Keratinocyte (primary cell): ENCODE measurements around the gene PTGES3. TPM values are rescaled to one million over a fixed set of nuclear protein-coding genes. Genes with fewer than 3 reads are reported as not detected.

Source experiments
- DNase-seq: peaks from one replicate; pipeline ENCODE4 v3.0.0-alpha.2; 2011; ENCODE audit warnings: low read depth, missing footprints, low spot score
- FAIRE-seq: peaks from 2 replicates; lab custom pipeline; 2011; peaks lifted over from hg19 to GRCh38; lab: Jason Lieb, UNC
- H2AFZ ChIP-seq: 2 replicates; pipeline ENCODE4 v1.6.0; 2012; ENCODE audit warnings: low read length, control low read depth, inconsistent platforms; ENCODE audit not compliant: control insufficient read depth
- H3K27ac ChIP-seq: 2 replicates; pipeline ENCODE4 v1.5.1; 2011; ENCODE audit warnings: low read length; ENCODE audit not compliant: control insufficient read depth, insufficient read depth
- H3K27me3 ChIP-seq: 3 replicates; pipeline ENCODE4 v1.6.0; 2011; ENCODE audit warnings: low read length; ENCODE audit not compliant: control insufficient read depth, insufficient read depth; ENCODE audit errors: extremely low read depth
- H3K36me3 ChIP-seq, 2 experiments: 2 replicates in 1 of 2; 3 replicates in 1 of 2; pipeline ENCODE4 v1.5.1; 2011; ENCODE audit warnings: low read length in 2 of 2, mild to moderate bottlenecking in 1 of 2; ENCODE audit not compliant: control insufficient read depth in 2 of 2, insufficient read depth in 2 of 2; ENCODE audit errors: extremely low read depth in 1 of 2
- H3K4me1 ChIP-seq: 3 replicates; pipeline ENCODE4 v1.5.1; 2011; ENCODE audit warnings: low read length; ENCODE audit not compliant: control insufficient read depth, insufficient read depth; ENCODE audit errors: extremely low read depth
- H3K4me2 ChIP-seq: 3 replicates; pipeline ENCODE4 v1.6.0; 2011; ENCODE audit warnings: low read depth, low read length; ENCODE audit not compliant: control insufficient read depth, insufficient read depth; ENCODE audit errors: extremely low read depth
- H3K4me3 ChIP-seq, 3 experiments: fragments of 200-600 bp in 1 of 3; sonication (generic) in 1 of 3; 2 replicates in 2 of 3; 3 replicates in 1 of 3; pipeline ENCODE4 v1.5.1; 2011 to 2016; ENCODE audit warnings: low read length in 3 of 3, mild to moderate bottlenecking in 3 of 3, control low read depth in 2 of 3, inconsistent platforms in 1 of 3, low read depth in 1 of 3, mixed read lengths in 1 of 3, mixed run types in 1 of 3, moderate library complexity in 1 of 3; ENCODE audit not compliant: control insufficient read depth in 2 of 3, insufficient read depth in 2 of 3; ENCODE audit errors: extremely low read depth in 1 of 3
- H3K79me2 ChIP-seq: 2 replicates; pipeline ENCODE4 v1.6.0; 2012; ENCODE audit warnings: low read length; ENCODE audit not compliant: control insufficient read depth, insufficient read depth
- H3K9ac ChIP-seq: 3 replicates; pipeline ENCODE4 v1.6.0; 2011; ENCODE audit warnings: low read length; ENCODE audit not compliant: control insufficient read depth, insufficient read depth; ENCODE audit errors: extremely low read depth
- H3K9me1 ChIP-seq: 3 replicates; pipeline ENCODE4 v1.6.0; 2011; ENCODE audit warnings: low read length; ENCODE audit not compliant: control insufficient read depth, insufficient read depth; ENCODE audit errors: extremely low read depth
- H3K9me3 ChIP-seq: 2 replicates; pipeline ENCODE4 v1.5.1; 2012; ENCODE audit warnings: low read depth, low read length; ENCODE audit not compliant: control insufficient read depth
- H4K20me1 ChIP-seq: 3 replicates; pipeline ENCODE4 v1.6.0; 2011; ENCODE audit warnings: low read length; ENCODE audit not compliant: control insufficient read depth, insufficient read depth; ENCODE audit errors: extremely low read depth
- EZH2 ChIP-seq: IDR thresholded peaks from one replicate; pipeline ENCODE4 v1.6.1; 2012; ENCODE audit warnings: inconsistent platforms, mild to moderate bottlenecking, low read length, moderate library complexity
- dilution Hi-C: fragments of 300-500 bp; cut with MboI; formaldehyde crosslinking; loops from one replicate; pipeline ENCODE4 v1.7.0; 2020; ENCODE audit warnings: low sequenced_read_pairs; ENCODE audit not compliant: extremely low pct_ligation_motif_present
- polyA plus RNA-seq, 5 experiments: library from polyadenylated mRNA; depleted of rRNA in 3 of 5; stranded (reverse) in 3 of 5; stranded (forward) in 1 of 5; unstranded in 1 of 5; fragments of >200 nt; gene quantifications; 1 replicate in 1 of 5; 2 replicates in 3 of 5; 3 replicates in 1 of 5; pipeline versions ENCODE4 v1.2.1 to v1.2.3, GENCODE V29; 2011 to 2012; ENCODE audit warnings: missing spikeins in 2 of 5, low read depth in 1 of 5, low replicate concordance in 1 of 5
- TF ChIP-seq, protein P1 (sequence below), 3 experiments: IDR thresholded peaks in 1 of 3; conservative IDR thresholded peaks in 1 of 3; optimal IDR thresholded peaks in 1 of 3; 2 replicates in 2 of 3; 3 replicates in 1 of 3; pipeline versions ENCODE3 to v1.5.1; 2011; ENCODE audit warnings: low read length in 3 of 3, mild to moderate bottlenecking in 3 of 3, moderate library complexity in 2 of 3, control low read depth in 1 of 3, inconsistent platforms in 1 of 3; ENCODE audit not compliant: insufficient read depth in 2 of 3; ENCODE audit errors: extremely low read depth in 1 of 3

The PTGES3 gene
- polyA plus RNA-seq, 1 donor (not counting 4 experiments of a cell fraction or from before 2014, with no cell fraction given), result 136 TPM

DNA sequence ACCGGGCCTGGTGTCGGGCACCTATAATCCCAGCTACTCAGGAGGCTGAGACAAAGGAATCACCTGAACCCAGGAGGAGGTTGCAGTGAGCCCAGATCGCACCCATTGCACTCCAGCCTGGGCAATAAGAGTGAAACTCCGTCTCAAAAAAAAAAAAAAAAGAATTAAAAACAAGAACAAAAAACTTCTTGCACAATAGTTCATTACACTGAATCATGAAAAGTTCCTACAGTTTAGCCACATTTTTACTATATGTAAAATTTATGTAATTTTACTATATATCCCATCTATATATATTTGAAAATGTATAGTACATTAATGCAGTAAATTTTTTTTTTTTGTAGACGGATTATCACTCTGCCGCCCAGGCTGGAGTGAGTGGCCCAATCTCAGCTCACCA, 46.9 kb downstream of the PTGES3 start:
- Histone ChIP-seq H3K9me1 (no peaks in the 10 kb centered on the region), H3K79me2 (peaks cover 43% of the 10 kb centered on the region), H3K9ac (no peak overlapping the region), H3K4me2 (no peak overlapping the region), H3K4me3 (no peak overlapping the region), H3K36me3 (peaks cover 24 to 49% of the 10 kb centered on the region in 2 experiments), H2AFZ (no peak overlapping the region), H4K20me1 (peaks cover 8% of the 10 kb centered on the region), H3K27me3 (no peaks in the 10 kb centered on the region), H3K9me3 (no peaks in the 10 kb centered on the region), H3K4me1 (peaks cover 23% of the 10 kb centered on the region), H3K27ac (no peak overlapping the region)
- dilution Hi-C loops, result no loop called here
- TF ChIP-seq, protein P1, sequence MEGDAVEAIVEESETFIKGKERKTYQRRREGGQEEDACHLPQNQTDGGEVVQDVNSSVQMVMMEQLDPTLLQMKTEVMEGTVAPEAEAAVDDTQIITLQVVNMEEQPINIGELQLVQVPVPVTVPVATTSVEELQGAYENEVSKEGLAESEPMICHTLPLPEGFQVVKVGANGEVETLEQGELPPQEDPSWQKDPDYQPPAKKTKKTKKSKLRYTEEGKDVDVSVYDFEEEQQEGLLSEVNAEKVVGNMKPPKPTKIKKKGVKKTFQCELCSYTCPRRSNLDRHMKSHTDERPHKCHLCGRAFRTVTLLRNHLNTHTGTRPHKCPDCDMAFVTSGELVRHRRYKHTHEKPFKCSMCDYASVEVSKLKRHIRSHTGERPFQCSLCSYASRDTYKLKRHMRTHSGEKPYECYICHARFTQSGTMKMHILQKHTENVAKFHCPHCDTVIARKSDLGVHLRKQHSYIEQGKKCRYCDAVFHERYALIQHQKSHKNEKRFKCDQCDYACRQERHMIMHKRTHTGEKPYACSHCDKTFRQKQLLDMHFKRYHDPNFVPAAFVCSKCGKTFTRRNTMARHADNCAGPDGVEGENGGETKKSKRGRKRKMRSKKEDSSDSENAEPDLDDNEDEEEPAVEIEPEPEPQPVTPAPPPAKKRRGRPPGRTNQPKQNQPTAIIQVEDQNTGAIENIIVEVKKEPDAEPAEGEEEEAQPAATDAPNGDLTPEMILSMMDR (optimal IDR thresholded peaks at IDR 0.05 in 1 of 3, IDR thresholded peaks at IDR 0.05 in 1 of 3, conservative IDR thresholded peaks at IDR 0.05 in 1 of 3; ENCODE audit: extremely low read depth in 1 of 3, insufficient read depth in 2 of 3, low read length in 3 of 3), result no peak
- TF ChIP-seq EZH2, result no peak
- DNase-seq, result no peak
- no peak for FAIRE-seq

DNA sequence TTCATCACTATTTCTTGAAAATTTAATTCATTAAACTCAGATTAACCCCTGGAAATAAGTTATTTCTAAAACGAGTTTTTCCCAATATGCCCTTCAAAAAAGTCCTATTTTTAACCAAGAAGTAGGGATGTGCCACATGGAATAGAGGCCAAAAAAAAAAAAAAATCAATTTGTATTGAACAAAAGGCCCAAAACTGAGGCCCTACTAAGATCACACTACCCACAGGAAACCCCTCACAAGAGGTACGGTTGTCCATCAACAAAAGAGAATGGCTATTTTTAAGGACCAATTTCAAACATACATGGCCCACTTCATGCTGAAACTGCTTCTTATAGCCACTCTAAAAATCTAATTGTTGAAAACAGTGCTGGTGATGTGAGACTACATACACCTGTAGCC, 50.5 kb downstream of the PTGES3 start:
- dilution Hi-C loops, result no loop called here
- Histone ChIP-seq H3K27ac (peak overlapping the region; percentile 29), H3K4me1 (peaks cover 33% of the 10 kb centered on the region)

More for the DNA sequence above, 50.5 kb downstream of the PTGES3 start:
- FAIRE-seq (no peak), DNase-seq (no peak)
- Histone ChIP-seq H3K4me2 (no peak overlapping the region), H3K9me1 (peaks cover 4% of the 10 kb centered on the region), H2AFZ (no peak overlapping the region), H3K9ac (no peak overlapping the region), H3K27me3 (no peaks in the 10 kb centered on the region), H3K36me3 (peaks cover 14 to 34% of the 10 kb centered on the region in 2 experiments), H4K20me1 (no peaks in the 10 kb centered on the region), H3K4me3 (no peak overlapping the region), H3K9me3 (no peaks in the 10 kb centered on the region), H3K79me2 (peaks cover 45% of the 10 kb centered on the region)
- no peak for TF ChIP-seq EZH2
- TF ChIP-seq, protein P1 (optimal IDR thresholded peaks at IDR 0.05 in 1 of 3, IDR thresholded peaks at IDR 0.05 in 1 of 3, conservative IDR thresholded peaks at IDR 0.05 in 1 of 3; ENCODE audit: extremely low read depth in 1 of 3, insufficient read depth in 2 of 3, low read length in 3 of 3), result no peak
